A549 (cell line): ENCODE data around the gene ADAMTS14. TPM values are rescaled to one million over a fixed set of nuclear protein-coding genes. Genes with fewer than 3 reads are reported as not detected.

Experiments used
- ATAC-seq, 2 experiments: fragments of 200-7000 bp in 1 of 2; fragments of >200 bp in 1 of 2; cut with Nextera tagmentation in 1 of 2; cut with Tn5 transposase in 1 of 2; 3 replicates each; pipeline versions ENCODE4 v1.8.0 to v1.9.1; 2018 to 2020; ENCODE audit warnings: mild to moderate bottlenecking in 1 of 2, moderate library complexity in 1 of 2
- CTCF ChIA-PET: fragments of 300-600 bp; sonication (Branson Sonifier 250); formaldehyde crosslinking; extraction: SDS; loops from one replicate; lab custom pipeline; 2021; ENCODE audit warnings: antibody characterized with exemption, inconsistent platforms; lab: Yijun Ruan, JAX
- POLR2A ChIA-PET: fragments of 350-600 bp; formaldehyde crosslinking; extraction: SDS; loops from one replicate; lab custom pipeline; 2021; ENCODE audit warnings: antibody characterized with exemption, inconsistent platforms; lab: Yijun Ruan, JAX
- DNase-seq, 2 experiments: peaks; one replicate each; pipeline versions ENCODE4 v3.0.0 to v3.0.0-alpha.2; 2011 to 2016; ENCODE audit warnings: low read depth in 1 of 2, low spot score in 1 of 2
- FAIRE-seq: peaks from 2 replicates; lab custom pipeline; 2011; peaks lifted over from hg19 to GRCh38; lab: Jason Lieb, UNC
- H3K27ac ChIP-seq, 2 experiments: fragments of >200 bp; sonication (Bioruptor Twin); formaldehyde crosslinking; 3 replicates each; pipeline ENCODE4 v1.5.1; 2016 to 2017
- H3K4me1 ChIP-seq: fragments of >200 bp; sonication (Bioruptor Twin); formaldehyde crosslinking; 3 replicates; pipeline ENCODE4 v1.6.1; 2016
- H3K4me2 ChIP-seq: fragments of >200 bp; sonication (Bioruptor Twin); formaldehyde crosslinking; 3 replicates; pipeline ENCODE4 v1.6.1; 2016
- H3K4me3 ChIP-seq: fragments of >200 bp; sonication (Bioruptor Twin); formaldehyde crosslinking; 3 replicates; pipeline ENCODE4 v1.5.1; 2016
- H3K9me3 ChIP-seq: fragments of >200 bp; sonication (Bioruptor Twin); formaldehyde crosslinking; 3 replicates; pipeline ENCODE4 v1.6.1; 2016
- BHLHE40 ChIP-seq: IDR thresholded peaks from 2 replicates; pipeline ENCODE4 v1.6.1; 2012; ENCODE audit warnings: low read depth, low read length, inconsistent platforms
- E2F6 ChIP-seq: IDR thresholded peaks from 2 replicates; pipeline ENCODE4 v1.6.1; 2012; ENCODE audit warnings: low read depth, borderline replicate concordance
- ELK1 ChIP-seq: fragments of 150-350 bp; IDR thresholded peaks from 2 replicates; pipeline ENCODE4 v1.6.1; 2014; ENCODE audit warnings: low read depth, mild to moderate bottlenecking, low read length
- FOSB ChIP-seq: fragments of 250-450 bp; sonication (Bioruptor Pico); IDR thresholded peaks from 2 replicates; pipeline ENCODE4 v1.5.0; 2020; ENCODE audit warnings: mild to moderate bottlenecking, moderate library complexity
- GATA3 ChIP-seq: IDR thresholded peaks from 2 replicates; pipeline ENCODE4 v1.6.1; 2012; ENCODE audit warnings: borderline replicate concordance
- HDAC2 ChIP-seq: fragments of 200-600 bp; sonication (generic); IDR thresholded peaks from 2 replicates; pipeline ENCODE4 v1.6.1; 2016
- HEYL ChIP-seq: fragments of 250-450 bp; sonication (Bioruptor Pico); IDR thresholded peaks from 2 replicates; pipeline ENCODE4 v1.8.0; 2021; ENCODE audit warnings: mild to moderate bottlenecking, moderate library complexity
- HMGXB4 ChIP-seq: fragments of 250-450 bp; sonication (Bioruptor Pico); IDR thresholded peaks from 2 replicates; pipeline ENCODE4 v1.5.0; 2021; ENCODE audit warnings: mild to moderate bottlenecking, moderate library complexity, borderline replicate concordance
- HOXA7 ChIP-seq: fragments of 250-450 bp; sonication (Bioruptor Pico); IDR thresholded peaks from 2 replicates; pipeline ENCODE4 v1.5.0; 2020; ENCODE audit warnings: mild to moderate bottlenecking, moderate library complexity
- HOXB5 ChIP-seq: fragments of 250-450 bp; sonication (Bioruptor Pico); IDR thresholded peaks from 2 replicates; pipeline ENCODE4 v1.5.0; 2020; ENCODE audit warnings: mild to moderate bottlenecking, moderate library complexity
- JUNB ChIP-seq: fragments of >200 bp; sonication (Bioruptor Twin); formaldehyde crosslinking; IDR thresholded peaks from 2 replicates; pipeline ENCODE4 v1.6.1; 2016
- KDM1A ChIP-seq: fragments of 200-600 bp; sonication (generic); IDR thresholded peaks from 2 replicates; pipeline ENCODE4 v1.6.1; 2016; ENCODE audit warnings: low read depth, mild to moderate bottlenecking
- KDM5A ChIP-seq: fragments of 200-600 bp; sonication (generic); IDR thresholded peaks from 2 replicates; pipeline ENCODE4 v1.6.1; 2016; ENCODE audit warnings: antibody characterized with exemption, mild to moderate bottlenecking
- MAFK ChIP-seq: fragments of 450-650 bp; IDR thresholded peaks from 2 replicates; pipeline ENCODE4 v1.6.1; 2014; ENCODE audit not compliant: partially characterized antibody
- MYC ChIP-seq: IDR thresholded peaks from 2 replicates; pipeline ENCODE4 v1.6.1; 2012; ENCODE audit warnings: mild to moderate bottlenecking, inconsistent platforms, low read length, improper control_type of control experiment, borderline replicate concordance
- NFE2L2 ChIP-seq: fragments of 150-350 bp; conservative IDR thresholded peaks from 2 replicates; pipeline ENCODE4 v1.6.1; 2014; ENCODE audit warnings: low read length
- NPAS2 ChIP-seq: fragments of 250-450 bp; sonication (Bioruptor Pico); IDR thresholded peaks from 2 replicates; pipeline ENCODE4 v1.8.0; 2022; ENCODE audit warnings: mild to moderate bottlenecking, moderate library complexity, borderline replicate concordance
- NR3C1 ChIP-seq: fragments of >200 bp; sonication (Bioruptor Twin); formaldehyde crosslinking; IDR thresholded peaks from 3 replicates; pipeline ENCODE4 v1.6.1; 2017
- PHF8 ChIP-seq: fragments of 200-600 bp; sonication (generic); IDR thresholded peaks from 2 replicates; pipeline ENCODE4 v1.6.1; 2016; ENCODE audit warnings: low read depth, mild to moderate bottlenecking, antibody characterized with exemption, moderate library complexity, borderline replicate concordance
- POLR2A ChIP-seq: IDR thresholded peaks from 2 replicates; pipeline ENCODE4 v1.6.1; 2012; ENCODE audit warnings: mild to moderate bottlenecking, low read length
- POLR2AphosphoS2 ChIP-seq: conservative IDR thresholded peaks from 2 replicates; pipeline ENCODE4 v1.6.1; 2012; ENCODE audit warnings: low read length, improper control_type of control experiment, inconsistent platforms
- RAD21 ChIP-seq, 2 experiments: fragments of >200 bp in 1 of 2; sonication (Bioruptor Twin) in 1 of 2; formaldehyde crosslinking in 1 of 2; IDR thresholded peaks in 1 of 2; conservative IDR thresholded peaks in 1 of 2; 2 replicates in 1 of 2; 3 replicates in 1 of 2; pipeline ENCODE4 v1.6.1; 2012 to 2018; ENCODE audit warnings: inconsistent platforms in 1 of 2
- RARB ChIP-seq: fragments of 250-450 bp; sonication (Bioruptor Pico); IDR thresholded peaks from 2 replicates; pipeline ENCODE4 v1.8.0; 2021; ENCODE audit warnings: mild to moderate bottlenecking, moderate library complexity
- REST ChIP-seq: fragments of 200-600 bp; sonication (generic); IDR thresholded peaks from 2 replicates; pipeline ENCODE4 v1.6.1; 2016; ENCODE audit warnings: antibody characterized with exemption, mild to moderate bottlenecking, moderate library complexity
- RFX5 ChIP-seq: fragments of 450-650 bp; IDR thresholded peaks from 2 replicates; pipeline ENCODE4 v1.7.1; 2014; ENCODE audit warnings: antibody characterized with exemption, mild to moderate bottlenecking, moderate library complexity
- SMC3 ChIP-seq: fragments of >200 bp; sonication (Bioruptor Twin); formaldehyde crosslinking; IDR thresholded peaks from 3 replicates; pipeline ENCODE4 v1.6.1; 2018; ENCODE audit warnings: inconsistent platforms
- SREBF2 ChIP-seq: fragments of 450-650 bp; IDR thresholded peaks from 2 replicates; pipeline ENCODE4 v1.6.1; 2014; ENCODE audit warnings: mild to moderate bottlenecking, moderate library complexity
- TFCP2L1 ChIP-seq: fragments of 250-450 bp; sonication (Bioruptor Pico); IDR thresholded peaks from 2 replicates; pipeline ENCODE4 v1.5.0; 2021; ENCODE audit warnings: mild to moderate bottlenecking
- ZNF302 ChIP-seq: fragments of 250-450 bp; sonication (Bioruptor Pico); IDR thresholded peaks from 2 replicates; pipeline ENCODE4 v1.9.0; 2021; ENCODE audit warnings: inconsistent platforms, mild to moderate bottlenecking, moderate library complexity
- WGBS: methylation state at CpG from one replicate; pipeline ENCODE4 v1.1.6; 2017; ENCODE audit errors: missing lambda C conversion rate; 5-methylcytosine and 5-hydroxymethylcytosine counted together
- polyA plus RNA-seq, 4 experiments: library from polyadenylated mRNA; depleted of rRNA in 3 of 4; stranded (reverse); fragments of >200 nt; fragmentation: RNase III in 1 of 4; extraction: RNeasy Plus Mini Kit Qiagen cat#74134 plus additional on column Dnase treatment in 1 of 4; gene quantifications; 2 replicates in 3 of 4; 3 replicates in 1 of 4; pipeline ENCODE4 v1.2.3, GENCODE V29; 2011 to 2017
- TF ChIP-seq, protein P1 (sequence below): IDR thresholded peaks from 2 replicates; pipeline ENCODE4 v1.6.1; 2012
- TF ChIP-seq, protein P2 (sequence below): fragments of >200 bp; sonication (Bioruptor Twin); formaldehyde crosslinking; IDR thresholded peaks from 2 replicates; pipeline ENCODE4 v1.6.1; 2016

The ADAMTS14 gene
- polyA plus RNA-seq, 2 of the 4 experiments (the other 2 are of a cell fraction) = 0.03 TPM; not detected in 1

DNA sequence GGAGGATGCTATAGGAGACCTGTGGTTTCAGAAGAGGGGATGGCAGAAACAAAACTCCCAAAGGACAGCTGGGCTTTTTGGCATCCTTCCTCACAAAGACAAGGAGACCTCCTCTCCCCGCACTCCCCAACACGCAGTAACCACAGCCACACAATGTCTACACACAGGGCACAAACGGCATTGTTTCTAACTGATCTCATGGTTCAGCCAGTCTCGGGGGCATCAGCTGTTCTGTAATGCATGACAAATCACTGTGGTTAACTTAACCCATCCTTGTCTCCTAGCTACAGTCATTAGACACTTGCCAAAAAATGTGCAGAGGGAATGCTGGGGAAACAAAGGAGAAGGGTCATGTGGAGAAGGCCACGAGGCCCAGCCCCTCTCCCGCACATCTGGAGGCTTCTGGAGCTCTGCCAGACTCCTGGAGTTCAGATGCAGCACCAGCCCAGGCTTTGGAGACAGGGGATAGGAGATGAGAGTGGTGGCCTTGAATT is 7.6 kb upstream of the ADAMTS14 start:
- FAIRE-seq = no peak
- peak; percentile 47 to 49; a peak in 5 of 6 replicates for ATAC-seq
- WGBS = 28% methylated on average over 6 of the region's 6 CpGs
- no peak overlapping the region for H3K4me3 ChIP-seq
- TF ChIP-seq PHF8 (no peak), SREBF2 (no peak), SMC3 (no peak), RAD21 (conservative IDR thresholded peaks at IDR 0.05 in 1 of 2, IDR thresholded peaks at IDR 0.05 in 1 of 2) (no peak), RFX5 (no peak), MYC (no peak), HDAC2 (no peak), POLR2AphosphoS2 (no peak), RARB (CRISPR knock-in tag) (no peak), JUNB (no peak), KDM5A (no peak), HEYL (no peak), ELK1 (no peak), FOSB (CRISPR knock-in tag) (no peak), KDM1A (no peak), E2F6 (no peak), MAFK (no peak), HMGXB4 (CRISPR knock-in tag) (no peak), BHLHE40 (no peak)
- TF ChIP-seq, protein P1, sequence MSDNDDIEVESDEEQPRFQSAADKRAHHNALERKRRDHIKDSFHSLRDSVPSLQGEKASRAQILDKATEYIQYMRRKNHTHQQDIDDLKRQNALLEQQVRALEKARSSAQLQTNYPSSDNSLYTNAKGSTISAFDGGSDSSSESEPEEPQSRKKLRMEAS = no peak
- ChIA-PET CTCF (interaction anchor here (1.3 to 2.1 kb wide), 3 partner anchors 9 to 115 kb away, joined by 3 to 7 read pairs (median 4); no protein-coding TSS in a partner anchor), POLR2A (no interaction called here)
- H3K4me1 ChIP-seq = no peaks in the 10 kb centered on the region
- H3K4me2 ChIP-seq = no peak overlapping the region
- no peaks in the 10 kb centered on the region for H3K9me3 ChIP-seq
- H3K27ac ChIP-seq = no peak overlapping the region
- DNase-seq = no peak

GRCh38 chr10:70666960-70667798 is 5.1 kb upstream of the ADAMTS14 start:
- DNase-seq (no peak), FAIRE-seq (no peak), ATAC-seq (no peak)
- Histone ChIP-seq H3K27ac (no peak overlapping the region), H3K9me3 (no peaks in the 10 kb centered on the region), H3K4me3 (no peak overlapping the region), H3K4me1 (no peaks in the 10 kb centered on the region), H3K4me2 (no peak overlapping the region)
- CTCF ChIA-PET = no interaction called here
- POLR2A ChIA-PET = no interaction called here
- WGBS = 52% methylated on average over 7 of the region's 7 CpGs
- no peak for TF ChIP-seq SMC3
- TF ChIP-seq POLR2A = no peak
- TF ChIP-seq, protein P2, sequence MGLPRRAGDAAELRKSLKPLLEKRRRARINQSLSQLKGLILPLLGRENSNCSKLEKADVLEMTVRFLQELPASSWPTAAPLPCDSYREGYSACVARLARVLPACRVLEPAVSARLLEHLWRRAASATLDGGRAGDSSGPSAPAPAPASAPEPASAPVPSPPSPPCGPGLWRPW = no peak
- TF ChIP-seq NPAS2 (CRISPR knock-in tag) = no peak
- no peak for TF ChIP-seq REST
- TF ChIP-seq JUNB = no peak
- no peak for TF ChIP-seq SREBF2
- no peak for TF ChIP-seq GATA3
- TF ChIP-seq HOXB5 = no peak
- no peak for TF ChIP-seq HEYL
- no peak for TF ChIP-seq RFX5
- TF ChIP-seq TFCP2L1 = no peak
- TF ChIP-seq NR3C1 = no peak
- no peak for TF ChIP-seq ZNF302 (CRISPR knock-in tag)
- TF ChIP-seq HOXA7 (CRISPR knock-in tag) = no peak
- TF ChIP-seq POLR2AphosphoS2 = no peak
- no peak for TF ChIP-seq BHLHE40
- no peak for TF ChIP-seq NFE2L2
